GM18858 (cell line): ENCODE measurements around the gene SLIT3.

Source experiments
- ATAC-seq: cut with Tn5 transposase; IDR thresholded peaks from one replicate; pipeline ENCODE4 v1.9.1; 2021; ENCODE audit not compliant: unreplicated experiment

SLIT3 gene

DNA sequence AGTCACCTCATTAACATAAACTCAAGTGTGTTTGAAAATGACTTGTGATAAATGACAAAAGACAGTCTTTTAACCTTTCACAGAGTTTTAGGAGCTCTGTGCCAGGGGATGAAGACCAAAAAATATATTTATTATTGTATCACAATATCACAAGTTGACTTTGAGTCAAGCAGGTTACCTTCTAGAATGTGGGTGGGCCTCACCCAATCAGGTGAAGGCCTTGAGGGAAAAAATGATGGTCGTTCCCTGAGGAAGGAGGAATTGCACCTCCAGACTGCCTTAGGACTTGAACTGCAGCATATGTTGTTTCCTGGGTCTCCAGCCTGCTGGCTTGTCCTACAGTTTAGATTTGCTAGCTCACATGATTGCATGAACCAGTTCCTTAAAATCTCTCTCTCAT lies 680.1 kb downstream of the SLIT3 start:
- ATAC-seq: no peak

DNA sequence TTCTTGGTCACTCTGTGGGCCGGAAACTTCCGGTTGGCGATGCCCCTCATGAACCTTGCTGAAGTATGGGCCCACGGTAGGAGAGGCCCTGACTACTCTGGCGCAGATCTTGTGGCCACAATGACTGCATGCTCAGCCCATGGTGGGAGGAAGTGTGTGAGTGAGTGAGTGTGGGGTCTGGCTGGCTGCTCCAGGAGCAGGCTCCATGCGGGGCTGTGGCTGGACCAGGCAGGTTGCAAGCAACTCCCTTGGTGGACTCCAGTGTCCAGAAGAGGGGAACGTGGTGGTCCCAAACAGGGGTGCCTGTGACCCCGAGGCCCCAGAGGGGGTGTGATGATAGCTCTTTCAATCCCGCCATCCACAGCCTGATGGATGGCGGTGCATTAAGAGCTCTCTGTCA lies 686.3 kb downstream of the SLIT3 start:
- ATAC-seq: no peak

DNA sequence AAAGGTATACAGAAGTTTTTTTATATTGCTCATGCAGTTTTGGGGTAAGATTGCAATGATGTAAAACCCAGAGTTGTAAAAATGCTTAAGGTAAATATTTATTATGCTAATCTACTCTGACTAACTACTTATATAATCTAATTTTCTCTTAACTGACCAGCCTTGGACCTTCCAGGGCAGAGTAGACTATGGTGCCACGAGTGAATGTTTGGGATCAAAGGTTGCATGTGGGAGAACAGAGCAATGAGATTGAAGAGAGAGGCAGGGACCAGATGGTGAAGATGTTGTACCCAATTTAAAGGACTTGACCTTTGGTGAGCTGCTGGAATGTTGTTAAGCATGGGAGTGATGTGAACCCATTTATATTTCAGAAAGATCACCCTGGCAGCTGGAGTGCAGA lies 686.9 kb downstream of the SLIT3 start:
- no peak for ATAC-seq

DNA sequence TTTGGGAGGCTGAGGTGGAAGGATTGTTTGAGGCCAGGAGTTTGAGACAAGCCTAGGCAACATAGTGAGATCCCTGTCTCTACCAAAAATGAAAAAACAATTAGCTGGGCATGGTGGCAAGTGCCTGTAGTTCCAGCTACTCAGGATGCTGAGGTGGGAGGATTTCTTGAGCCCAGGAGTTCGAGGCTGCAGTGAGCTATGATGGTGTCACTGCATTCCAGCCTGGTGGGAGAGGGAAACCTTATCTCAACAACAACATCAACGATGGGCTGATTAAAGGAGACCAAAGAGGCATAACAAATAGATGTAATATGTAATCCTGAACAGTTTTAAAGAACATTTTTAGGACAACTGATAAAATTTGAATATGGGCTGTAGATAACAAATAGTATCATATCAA lies 687.5 kb downstream of the SLIT3 start:
- no peak for ATAC-seq

DNA sequence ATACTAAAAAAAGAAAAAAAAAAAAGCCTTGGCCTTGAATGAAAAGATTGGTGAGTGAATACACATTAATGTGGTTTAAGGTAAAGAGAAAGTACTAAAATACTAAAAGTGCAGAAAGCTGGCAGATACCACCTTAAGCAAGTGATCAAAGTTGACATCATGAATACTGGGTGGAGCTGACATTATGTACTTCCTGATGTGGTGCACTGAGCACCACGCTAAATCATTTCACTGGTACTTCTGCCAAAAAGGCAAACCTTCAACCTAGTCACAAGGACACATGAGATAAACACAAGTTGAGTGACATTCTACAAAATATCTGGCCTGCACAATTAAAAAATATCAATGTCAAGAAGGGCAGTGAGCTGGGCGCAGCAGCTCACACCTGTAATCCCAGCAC lies 687.9 kb downstream of the SLIT3 start:
- no peak for ATAC-seq

DNA sequence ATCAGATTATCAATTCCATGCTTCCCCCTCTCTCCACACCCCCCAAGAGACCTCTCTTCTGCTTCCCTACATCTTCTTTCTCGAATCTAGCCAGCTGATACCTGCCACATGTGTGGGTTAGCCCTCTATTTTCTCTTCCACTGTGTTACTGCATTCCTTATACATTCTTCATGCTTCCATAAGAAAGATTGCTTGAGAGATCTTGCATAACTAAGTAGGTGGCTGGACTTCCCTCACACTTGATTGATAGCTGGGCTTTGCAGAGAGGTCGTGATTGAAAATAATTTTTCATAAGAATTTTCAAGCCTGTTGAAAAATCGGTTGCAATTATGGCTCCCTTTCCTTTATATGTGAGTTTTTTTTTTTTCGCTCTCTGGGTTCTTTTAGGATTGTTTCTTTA lies 688.8 kb downstream of the SLIT3 start:
- ATAC-seq: no peak
